Activated naive CD4-positive, alpha-beta T cell treated with anti-CD3 and anti-CD28 coated beads, Interleukin-2, amount 50 U/mL, for 24 hours (primary cell): ENCODE measurements around the gene ZKSCAN4.

Experiments used
- H3K27ac Mint-ChIP-seq: one replicate; pipeline ENCODE4 v1.8.0; 2021; ENCODE audit warnings: mild to moderate bottlenecking, mixed read lengths
- H3K27me3 Mint-ChIP-seq: one replicate; pipeline ENCODE4 v1.8.0; 2021; ENCODE audit warnings: mixed read lengths
- H3K36me3 Mint-ChIP-seq: one replicate; pipeline ENCODE4 v1.8.0; 2021; ENCODE audit warnings: mixed read lengths
- H3K4me1 Mint-ChIP-seq: one replicate; pipeline ENCODE4 v1.8.0; 2021; ENCODE audit warnings: mixed read lengths
- H3K4me3 Mint-ChIP-seq: one replicate; pipeline ENCODE4 v1.8.0; 2021; ENCODE audit warnings: mild to moderate bottlenecking, mixed read lengths
- H3K9me3 Mint-ChIP-seq: one replicate; pipeline ENCODE4 v1.8.0; 2021; ENCODE audit warnings: mixed read lengths

Gene ZKSCAN4

DNA sequence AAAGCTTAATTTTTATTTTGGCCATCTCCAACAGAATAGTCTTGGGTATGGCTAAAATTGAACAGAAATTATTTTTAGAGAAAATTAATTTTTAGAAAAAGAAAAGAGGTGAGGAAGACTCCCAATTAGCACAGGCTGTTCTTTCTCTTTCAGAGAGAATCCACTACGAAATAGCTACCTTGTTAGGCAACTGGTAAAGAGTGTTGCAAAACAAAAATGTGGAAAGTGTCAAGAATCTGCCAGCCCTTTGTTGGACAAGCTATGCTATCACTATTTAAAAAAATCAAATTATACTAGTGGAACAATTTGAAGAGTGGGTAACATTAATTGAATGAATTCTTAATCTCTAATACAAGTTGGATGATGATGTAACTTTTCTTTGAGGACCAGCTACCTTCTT lies 46.2 kb downstream of the ZKSCAN4 start:
- H3K9me3 Mint-ChIP-seq, result peaks cover 7% of the 10 kb centered on the region
- H3K4me3 Mint-ChIP-seq, result no peak overlapping the region
- peaks cover 22% of the 10 kb centered on the region for H3K4me1 Mint-ChIP-seq
- no peak overlapping the region for H3K27ac Mint-ChIP-seq
- H3K36me3 Mint-ChIP-seq, result peaks cover 6% of the 10 kb centered on the region
- H3K27me3 Mint-ChIP-seq, result peaks cover 58% of the 10 kb centered on the region

DNA sequence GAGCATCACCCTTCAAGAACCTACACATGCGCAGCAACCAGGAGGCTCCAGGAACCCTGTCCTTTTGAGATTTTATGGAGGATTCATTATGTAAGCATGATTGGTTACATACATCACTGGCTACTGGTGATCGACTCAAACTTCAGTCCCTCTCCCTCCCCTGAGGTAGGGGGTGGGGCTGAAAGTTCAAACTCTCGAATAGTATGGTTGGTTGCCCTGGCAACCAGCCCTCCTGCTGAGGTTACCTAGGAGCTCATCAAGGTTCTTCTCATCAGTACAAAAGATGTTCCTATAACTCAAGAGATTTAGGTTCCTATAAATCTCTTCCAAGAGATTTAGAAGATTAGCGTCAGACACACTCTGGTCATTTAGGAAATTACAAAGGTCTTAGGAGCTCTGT lies 48.9 kb downstream of the ZKSCAN4 start:
- H3K9me3 Mint-ChIP-seq, result peaks cover 15% of the 10 kb centered on the region
- H3K27ac Mint-ChIP-seq, result no peak overlapping the region
- H3K27me3 Mint-ChIP-seq, result peaks cover 62% of the 10 kb centered on the region
- H3K4me3 Mint-ChIP-seq, result no peak overlapping the region
- peaks cover 18% of the 10 kb centered on the region for H3K4me1 Mint-ChIP-seq
- peaks cover 12% of the 10 kb centered on the region for H3K36me3 Mint-ChIP-seq

DNA sequence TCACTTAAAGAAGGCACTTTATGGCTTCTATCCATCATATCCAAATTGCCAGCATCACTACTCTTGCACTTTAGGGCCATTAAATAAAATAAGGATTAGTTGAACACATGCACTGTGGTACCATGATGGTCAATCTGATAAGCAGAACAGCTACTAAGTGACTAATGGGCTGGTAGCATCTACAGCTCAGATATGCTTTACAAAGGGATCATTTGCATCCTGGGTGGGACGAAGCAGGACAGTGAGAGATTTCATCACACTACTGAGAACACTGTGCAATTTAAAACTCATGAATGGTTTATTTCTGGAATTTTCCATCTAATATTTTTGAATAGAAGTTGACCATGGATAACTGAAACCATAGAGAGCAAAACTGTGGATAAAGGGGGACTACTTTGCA lies 52.0 kb downstream of the ZKSCAN4 start:
- no peak overlapping the region for H3K27ac Mint-ChIP-seq
- peaks cover 8% of the 10 kb centered on the region for H3K4me1 Mint-ChIP-seq
- H3K36me3 Mint-ChIP-seq, result peaks cover 15% of the 10 kb centered on the region
- H3K4me3 Mint-ChIP-seq, result no peak overlapping the region
- H3K9me3 Mint-ChIP-seq, result peaks cover 29% of the 10 kb centered on the region
- peaks cover 46% of the 10 kb centered on the region for H3K27me3 Mint-ChIP-seq
